A673 (cell line): Measurements from ENCODE around the gene RNF213.

ENCODE experiments used
- EZH2 ChIP-seq: fragments of 200-600 bp; sonication (generic); IDR thresholded peaks from 2 replicates; pipeline ENCODE4 v1.6.1; 2017; ENCODE audit warnings: borderline replicate concordance, low read depth, mild to moderate bottlenecking, mixed read lengths, antibody characterized with exemption, low read length; ENCODE audit not compliant: poor library complexity, severe bottlenecking
- TF ChIP-seq, protein P1 (sequence below): fragments of 300-800, 200-600 bp; sonication (generic); conservative IDR thresholded peaks from 2 replicates; pipeline ENCODE4 v1.5.1; 2017; ENCODE audit warnings: low read depth, mild to moderate bottlenecking, antibody characterized with exemption, low read length, moderate library complexity, mixed read lengths

DNA sequence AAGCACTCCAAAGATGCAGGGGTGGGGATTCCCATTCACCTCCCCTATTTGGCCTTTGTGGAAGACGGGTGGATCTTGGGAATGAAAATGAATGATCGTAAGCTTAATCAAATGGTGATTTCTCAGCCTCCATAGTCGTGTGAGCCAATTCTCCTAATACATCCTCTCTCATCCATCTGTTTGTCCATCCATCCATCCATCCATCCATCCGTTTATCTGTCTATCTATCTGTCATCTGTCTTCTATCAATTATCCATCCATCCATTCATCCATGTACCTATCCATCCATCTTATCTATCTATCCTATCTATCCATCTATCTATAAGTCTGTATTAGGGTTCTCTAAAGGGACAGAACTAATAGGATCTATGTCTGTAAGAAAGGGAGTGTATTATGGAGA is 7.8 kb downstream of the RNF213 start:
- TF ChIP-seq, protein P1, sequence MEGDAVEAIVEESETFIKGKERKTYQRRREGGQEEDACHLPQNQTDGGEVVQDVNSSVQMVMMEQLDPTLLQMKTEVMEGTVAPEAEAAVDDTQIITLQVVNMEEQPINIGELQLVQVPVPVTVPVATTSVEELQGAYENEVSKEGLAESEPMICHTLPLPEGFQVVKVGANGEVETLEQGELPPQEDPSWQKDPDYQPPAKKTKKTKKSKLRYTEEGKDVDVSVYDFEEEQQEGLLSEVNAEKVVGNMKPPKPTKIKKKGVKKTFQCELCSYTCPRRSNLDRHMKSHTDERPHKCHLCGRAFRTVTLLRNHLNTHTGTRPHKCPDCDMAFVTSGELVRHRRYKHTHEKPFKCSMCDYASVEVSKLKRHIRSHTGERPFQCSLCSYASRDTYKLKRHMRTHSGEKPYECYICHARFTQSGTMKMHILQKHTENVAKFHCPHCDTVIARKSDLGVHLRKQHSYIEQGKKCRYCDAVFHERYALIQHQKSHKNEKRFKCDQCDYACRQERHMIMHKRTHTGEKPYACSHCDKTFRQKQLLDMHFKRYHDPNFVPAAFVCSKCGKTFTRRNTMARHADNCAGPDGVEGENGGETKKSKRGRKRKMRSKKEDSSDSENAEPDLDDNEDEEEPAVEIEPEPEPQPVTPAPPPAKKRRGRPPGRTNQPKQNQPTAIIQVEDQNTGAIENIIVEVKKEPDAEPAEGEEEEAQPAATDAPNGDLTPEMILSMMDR, result no peak
- no peak for TF ChIP-seq EZH2
